Right cardiac atrium (tissue), 5 donors: ENCODE measurements around the gene KRT4. TPM values are rescaled to one million over a fixed set of nuclear protein-coding genes. Genes with fewer than 3 reads are reported as not detected.

Experiments
- ATAC-seq, 2 donors: fragments of 200-7000 bp; cut with Tn5 transposase; one replicate each; pipeline versions ENCODE4 v1.8.0 to v1.9.1; 2020; ENCODE audit warnings: moderate library complexity in 2 of 2, mild to moderate bottlenecking in 1 of 2
- DNase-seq, 3 donors: peaks; one replicate each; pipeline ENCODE4 v3.0.0-alpha.2; 2020
- H3K27ac ChIP-seq: one replicate; pipeline ENCODE4 v1.5.1; 2013; ENCODE audit warnings: mild to moderate bottlenecking, low read length, control low read depth, moderate library complexity
- H3K27me3 ChIP-seq: one replicate; pipeline ENCODE4 v1.6.1; 2013; ENCODE audit not compliant: control insufficient read depth, insufficient read depth
- H3K4me1 ChIP-seq: one replicate; pipeline ENCODE4 v1.6.1; 2013; ENCODE audit warnings: low read length; ENCODE audit not compliant: control insufficient read depth, insufficient read depth
- H3K4me3 ChIP-seq: one replicate; pipeline ENCODE4 v1.5.1; 2013; ENCODE audit warnings: low read length, control low read depth
- H3K9me3 ChIP-seq: one replicate; pipeline ENCODE4 v1.6.1; 2013; ENCODE audit warnings: low read length; ENCODE audit not compliant: control insufficient read depth
- WGBS: extraction: QIAGEN DNeasy Blood & Tissue Kit; methylation state at CpG from one replicate; pipeline ENCODE4 v1.1.7; 2013; 5-methylcytosine and 5-hydroxymethylcytosine counted together
- intact Hi-C, 4 donors: fragments of 100-400 bp; cut with DNase I; formaldehyde crosslinking; loops; one replicate each; pipeline versions ENCODE4 v1.11.0 to v1.14.0; 2022 to 2023
- polyA plus RNA-seq: library from polyadenylated mRNA; stranded (reverse); fragments of 200-250 nt; gene quantifications from one replicate; pipeline ENCODE4 v1.2.3, GENCODE V29; 2013
- total RNA-seq, 4 donors: library from RNA; stranded (reverse); fragmentation: NEBNext Ultra II Directional; extraction: Animal tissue kit (Norgen Biotek cat#: 25700); gene quantifications; one replicate each; pipeline ENCODE4 v1.2.1, GENCODE V29; 2021
- donor health status: healthy with polysubstance abuse.
- donor health status: DM: no; HTN: yes; CAD: no.
- donor health status: DM: no; HTN: no; CAD: no.
- donor health status: DM: no; HTN: yes; CAD: no; lungs with severe emphysema.
- donor health status: DM: yes; HTN: yes; CAD: no.

Gene KRT4
- total and polyA plus RNA-seq, 5 donors: 0.20 TPM; not detected in 4

GRCh38 chr12:52811191-52812072 is 2.5 kb downstream of the KRT4 start:
- DNase-seq: no peak
- WGBS: 85% methylated on average over 9 of the region's 9 CpGs
- no peak for ATAC-seq

GRCh38 chr12:52810554-52810953 is 3.4 kb downstream of the KRT4 start:
- 68% methylated on average over 5 of the region's 5 CpGs for WGBS
- intact Hi-C loops: no loop called here
- Histone ChIP-seq H3K4me3 (no peak overlapping the region), H3K4me1 (no peaks in the 10 kb centered on the region), H3K9me3 (no peaks in the 10 kb centered on the region), H3K27me3 (no peaks in the 10 kb centered on the region), H3K27ac (no peak overlapping the region)
- ATAC-seq (no peak), DNase-seq (no peak)

More at GRCh38 chr12:52811191-52812072, 2.5 kb downstream of the KRT4 start:
- Histone ChIP-seq H3K27me3 (no peaks in the 10 kb centered on the region), H3K4me1 (no peaks in the 10 kb centered on the region), H3K4me3 (no peak overlapping the region), H3K27ac (no peak overlapping the region), H3K9me3 (no peaks in the 10 kb centered on the region)
- intact Hi-C loops: no loop called here

GRCh38 chr12:52809166-52809565 is 4.8 kb downstream of the KRT4 start:
- WGBS: 78% methylated on average over 7 of the region's 7 CpGs
- Histone ChIP-seq H3K4me3 (no peak overlapping the region), H3K4me1 (no peaks in the 10 kb centered on the region), H3K27ac (no peak overlapping the region), H3K9me3 (no peaks in the 10 kb centered on the region), H3K27me3 (no peaks in the 10 kb centered on the region)
- DNase-seq (no peak), ATAC-seq (no peak)
- intact Hi-C loops: no loop called here

GRCh38 chr12:52808573-52809160 is 5.2 kb downstream of the KRT4 start:
- intact Hi-C loops: no loop called here
- 90% methylated on average over 8 of the region's 8 CpGs for WGBS
- H3K9me3 ChIP-seq: no peaks in the 10 kb centered on the region
- no peak overlapping the region for H3K4me3 ChIP-seq
- no peaks in the 10 kb centered on the region for H3K27me3 ChIP-seq
- no peak for ATAC-seq
- no peak overlapping the region for H3K27ac ChIP-seq
- no peak for DNase-seq
- H3K4me1 ChIP-seq: no peaks in the 10 kb centered on the region

- no peak for DNase-seq
- Histone ChIP-seq H3K4me3 (no peak overlapping the region), H3K9me3 (no peaks in the 10 kb centered on the region), H3K4me1 (no peaks in the 10 kb centered on the region), H3K27me3 (no peaks in the 10 kb centered on the region), H3K27ac (no peak overlapping the region)
- intact Hi-C loops: no loop called here
- no peak for ATAC-seq
- 84% methylated on average over 16 of the region's 16 CpGs for WGBS
These were observed 6.1 kb downstream of the KRT4 start for GRCh38 chr12:52807544-52808470.

GRCh38 chr12:52806821-52807543 is 6.9 kb downstream of the KRT4 start:
- intact Hi-C loops: no loop called here
- H3K27ac ChIP-seq: no peak overlapping the region
- WGBS: 82% methylated on average over 11 of the region's 11 CpGs

GRCh38 chr12:52806169-52806811 is 7.6 kb downstream of the KRT4 start:
- intact Hi-C loops: no loop called here
- 96% methylated on average over 3 of the region's 3 CpGs for WGBS
- H3K4me3 ChIP-seq: no peak overlapping the region
- H3K9me3 ChIP-seq: no peaks in the 10 kb centered on the region
- H3K4me1 ChIP-seq: no peaks in the 10 kb centered on the region
- no peak overlapping the region for H3K27ac ChIP-seq
- ATAC-seq: no peak
- no peak for DNase-seq
- no peaks in the 10 kb centered on the region for H3K27me3 ChIP-seq

More at GRCh38 chr12:52806821-52807543, 6.9 kb downstream of the KRT4 start:
- H3K4me3 ChIP-seq: no peak overlapping the region
- no peaks in the 10 kb centered on the region for H3K4me1 ChIP-seq
- no peaks in the 10 kb centered on the region for H3K9me3 ChIP-seq
- DNase-seq (no peak), ATAC-seq (no peak)
- no peaks in the 10 kb centered on the region for H3K27me3 ChIP-seq

- Histone ChIP-seq H3K4me3 (no peak overlapping the region), H3K9me3 (no peaks in the 10 kb centered on the region), H3K4me1 (no peaks in the 10 kb centered on the region), H3K27ac (no peak overlapping the region), H3K27me3 (no peaks in the 10 kb centered on the region)
- ATAC-seq (no peak), DNase-seq (no peak)
- intact Hi-C loops: no loop called here
- 79% methylated on average over 3 of the region's 3 CpGs for WGBS
These were observed 8.2 kb downstream of the KRT4 start for GRCh38 chr12:52805739-52806138.

- intact Hi-C loops: no loop called here
- 29% methylated on average over 1 of the region's 1 CpG for WGBS
- Histone ChIP-seq H3K27me3 (no peaks in the 10 kb centered on the region), H3K4me3 (no peak overlapping the region), H3K27ac (no peak overlapping the region), H3K9me3 (no peaks in the 10 kb centered on the region), H3K4me1 (no peaks in the 10 kb centered on the region)
- ATAC-seq (no peak), DNase-seq (no peak)
These were observed 8.9 kb downstream of the KRT4 start for GRCh38 chr12:52805000-52805399.

GRCh38 chr12:52802442-52802841 is 11.5 kb downstream of the KRT4 start:
- WGBS: 61% methylated on average over 6 of the region's 6 CpGs
- Histone ChIP-seq H3K4me3 (no peak overlapping the region), H3K27me3 (no peaks in the 10 kb centered on the region), H3K4me1 (no peaks in the 10 kb centered on the region), H3K27ac (no peak overlapping the region), H3K9me3 (no peaks in the 10 kb centered on the region)
- intact Hi-C loops: no loop called here
- DNase-seq (no peak), ATAC-seq (no peak)
